Calu3 (cell line): ENCODE results near the gene ERO1A. TPM values are rescaled to one million over a fixed set of nuclear protein-coding genes. Genes with fewer than 3 reads are reported as not detected.

Experiments used
- BruUV-seq: library from RNA; stranded (reverse); fragments of 400-500 nt; replicated peaks from 2 replicates; lab custom pipeline; 2021; lab: Mats Ljungman, UMichigan
- CTCF ChIA-PET: fragments of 300-600 bp; sonication (Branson Sonifier 250); formaldehyde crosslinking; loops from one replicate; lab custom pipeline; 2022; ENCODE audit warnings: antibody characterized with exemption; lab: Charles Lee
- DNase-seq: peaks from one replicate; pipeline ENCODE4 v3.0.0; 2022
- H3K27ac Mint-ChIP-seq: one replicate; pipeline ENCODE4 v1.8.0; 2022; ENCODE audit warnings: mixed read lengths; ENCODE audit not compliant: unreplicated experiment
- H3K27me3 Mint-ChIP-seq: one replicate; pipeline ENCODE4 v1.8.0; 2022; ENCODE audit warnings: mixed read lengths; ENCODE audit not compliant: unreplicated experiment
- H3K36me3 Mint-ChIP-seq: one replicate; pipeline ENCODE4 v1.8.0; 2022; ENCODE audit warnings: mild to moderate bottlenecking, moderate library complexity, mixed read lengths; ENCODE audit not compliant: insufficient read depth, unreplicated experiment
- H3K4me1 Mint-ChIP-seq: one replicate; pipeline ENCODE4 v1.8.0; 2022; ENCODE audit warnings: mild to moderate bottlenecking, low read depth, mixed read lengths; ENCODE audit not compliant: unreplicated experiment
- H3K4me3 Mint-ChIP-seq: one replicate; pipeline ENCODE4 v1.8.0; 2022; ENCODE audit warnings: mild to moderate bottlenecking, low read depth, moderate library complexity, mixed read lengths; ENCODE audit not compliant: unreplicated experiment
- H3K9me3 Mint-ChIP-seq: one replicate; pipeline ENCODE4 v1.8.0; 2022; ENCODE audit warnings: low read depth, mixed read lengths; ENCODE audit not compliant: unreplicated experiment
- intact Hi-C: fragments of 100-400 bp; cut with micrococcal nuclease; formaldehyde crosslinking; loops from one replicate; pipeline ENCODE4 v1.10.0; 2022; ENCODE audit not compliant: unreplicated experiment
- total RNA-seq: library from RNA; stranded (reverse); gene quantifications from 2 replicates; pipeline ENCODE4 v1.2.3, GENCODE V29; 2022
- TF ChIP-seq, protein P1 (sequence below): fragments of 200-600 bp; IDR thresholded peaks from one replicate; pipeline ENCODE4 v1.8.0; 2022; ENCODE audit warnings: antibody characterized with exemption; ENCODE audit not compliant: unreplicated experiment

ERO1A gene
- total RNA-seq, 1 experiment from 2014 or later = 129 TPM

DNA sequence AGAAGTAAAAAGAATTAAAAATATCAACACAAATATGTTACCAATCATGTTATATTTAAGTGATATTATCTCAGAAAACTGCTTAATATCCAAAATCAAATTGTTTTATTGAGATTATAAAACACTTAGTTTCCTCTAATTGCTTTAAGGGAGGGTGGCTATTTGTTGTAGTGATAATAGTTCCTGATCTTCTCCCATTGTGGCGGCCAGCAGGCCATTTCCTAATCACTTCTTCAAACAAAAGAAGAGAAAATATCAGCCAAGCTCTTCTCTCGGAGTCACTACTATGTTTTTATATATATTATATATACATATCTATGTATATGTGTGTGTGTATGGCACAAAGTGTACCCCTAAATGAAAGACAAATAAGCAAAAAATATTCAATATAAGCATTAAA lies 31.5 kb downstream of the ERO1A start:
- peaks cover 12% of the 10 kb centered on the region for H3K36me3 Mint-ChIP-seq
- H3K4me3 Mint-ChIP-seq = no peak overlapping the region
- intact Hi-C loops = no loop called here
- BruUV-seq = no TSS peak
- H3K27ac Mint-ChIP-seq = no peak overlapping the region
- no peaks in the 10 kb centered on the region for H3K4me1 Mint-ChIP-seq
- TF ChIP-seq, protein P1, sequence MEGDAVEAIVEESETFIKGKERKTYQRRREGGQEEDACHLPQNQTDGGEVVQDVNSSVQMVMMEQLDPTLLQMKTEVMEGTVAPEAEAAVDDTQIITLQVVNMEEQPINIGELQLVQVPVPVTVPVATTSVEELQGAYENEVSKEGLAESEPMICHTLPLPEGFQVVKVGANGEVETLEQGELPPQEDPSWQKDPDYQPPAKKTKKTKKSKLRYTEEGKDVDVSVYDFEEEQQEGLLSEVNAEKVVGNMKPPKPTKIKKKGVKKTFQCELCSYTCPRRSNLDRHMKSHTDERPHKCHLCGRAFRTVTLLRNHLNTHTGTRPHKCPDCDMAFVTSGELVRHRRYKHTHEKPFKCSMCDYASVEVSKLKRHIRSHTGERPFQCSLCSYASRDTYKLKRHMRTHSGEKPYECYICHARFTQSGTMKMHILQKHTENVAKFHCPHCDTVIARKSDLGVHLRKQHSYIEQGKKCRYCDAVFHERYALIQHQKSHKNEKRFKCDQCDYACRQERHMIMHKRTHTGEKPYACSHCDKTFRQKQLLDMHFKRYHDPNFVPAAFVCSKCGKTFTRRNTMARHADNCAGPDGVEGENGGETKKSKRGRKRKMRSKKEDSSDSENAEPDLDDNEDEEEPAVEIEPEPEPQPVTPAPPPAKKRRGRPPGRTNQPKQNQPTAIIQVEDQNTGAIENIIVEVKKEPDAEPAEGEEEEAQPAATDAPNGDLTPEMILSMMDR = no peak
- H3K9me3 Mint-ChIP-seq = no peaks in the 10 kb centered on the region
- H3K27me3 Mint-ChIP-seq = no peaks in the 10 kb centered on the region
- CTCF ChIA-PET = no interaction called here
- no peak for DNase-seq

DNA sequence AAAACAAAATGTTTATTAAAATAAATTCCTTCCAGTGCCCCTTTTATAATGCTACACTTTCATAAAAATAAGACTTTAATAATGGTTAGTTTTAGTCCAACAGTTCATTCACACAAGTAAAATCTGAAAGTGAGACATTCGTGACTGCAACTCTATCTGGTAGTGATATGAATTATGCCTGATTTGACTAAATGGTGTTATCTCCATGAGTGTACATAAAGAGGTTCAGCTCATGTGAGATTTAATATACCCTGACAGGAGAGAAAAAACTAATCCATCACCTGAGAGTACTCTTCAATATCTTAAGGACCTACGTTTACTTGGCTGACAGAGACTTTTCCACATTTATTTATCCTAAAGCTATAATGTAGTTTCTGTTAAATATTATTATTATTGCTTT lies 34.0 kb downstream of the ERO1A start:
- no peak overlapping the region for H3K4me3 Mint-ChIP-seq
- no peaks in the 10 kb centered on the region for H3K27me3 Mint-ChIP-seq
- intact Hi-C loops = no loop called here
- TF ChIP-seq, protein P1 = no peak
- no peak overlapping the region for H3K27ac Mint-ChIP-seq
- no peaks in the 10 kb centered on the region for H3K4me1 Mint-ChIP-seq
- no TSS peak for BruUV-seq
- peaks cover 8% of the 10 kb centered on the region for H3K36me3 Mint-ChIP-seq
- H3K9me3 Mint-ChIP-seq = no peaks in the 10 kb centered on the region
- CTCF ChIA-PET = no interaction called here
- DNase-seq = no peak

GRCh38 chr14:52660832-52661231 lies 34.5 kb downstream of the ERO1A start:
- Mint-ChIP-seq H3K27ac (no peak overlapping the region), H3K27me3 (no peaks in the 10 kb centered on the region), H3K4me1 (no peaks in the 10 kb centered on the region), H3K9me3 (no peaks in the 10 kb centered on the region), H3K36me3 (peaks cover 11% of the 10 kb centered on the region), H3K4me3 (no peak overlapping the region)
- BruUV-seq = no TSS peak
- no peak for DNase-seq
- TF ChIP-seq, protein P1 = no peak
- CTCF ChIA-PET = no interaction called here
- intact Hi-C loops = no loop called here

DNA sequence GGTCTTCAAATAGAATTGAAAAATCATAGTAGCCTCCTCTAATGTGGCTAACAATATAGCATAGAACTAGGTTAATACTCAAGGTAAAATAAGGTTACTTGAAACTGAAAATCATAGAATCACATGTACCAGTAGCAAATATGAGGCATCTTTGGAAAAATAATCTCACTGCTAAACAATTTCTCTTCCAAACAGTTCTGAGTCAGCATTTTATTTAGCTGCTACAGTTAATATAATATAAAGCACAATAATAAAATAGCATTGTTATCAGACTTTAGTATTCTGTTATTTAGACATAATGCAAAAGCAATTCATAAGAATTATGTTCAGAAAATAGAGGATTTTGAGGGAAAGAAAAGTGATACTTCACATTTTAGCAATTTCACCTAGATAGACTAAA lies 35.0 kb downstream of the ERO1A start:
- CTCF ChIA-PET = no interaction called here
- intact Hi-C loops = no loop called here
- Mint-ChIP-seq H3K9me3 (no peaks in the 10 kb centered on the region), H3K36me3 (peaks cover 12% of the 10 kb centered on the region), H3K4me3 (no peak overlapping the region), H3K27ac (no peak overlapping the region), H3K4me1 (no peaks in the 10 kb centered on the region), H3K27me3 (no peaks in the 10 kb centered on the region)
- no TSS peak for BruUV-seq
- no peak for DNase-seq
- TF ChIP-seq, protein P1 = no peak

DNA sequence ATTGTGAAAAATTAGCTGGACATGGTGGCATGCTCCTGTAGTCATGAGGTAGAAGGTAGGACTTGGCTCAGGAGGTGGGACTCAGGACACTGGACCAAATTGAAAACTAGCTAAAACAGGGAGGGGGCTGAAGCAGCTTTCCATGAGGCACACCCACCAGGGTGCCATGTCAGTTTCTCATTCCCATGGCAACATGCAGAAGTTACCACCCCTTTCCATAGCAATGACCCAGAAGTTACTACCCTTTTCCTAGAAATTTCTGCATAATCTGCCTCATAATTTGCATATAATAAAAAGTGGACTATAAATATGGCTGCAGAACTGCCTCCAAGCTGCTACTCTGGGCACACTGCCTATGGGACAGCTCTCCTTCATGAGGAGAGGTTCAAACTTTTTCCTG lies 38.5 kb downstream of the ERO1A start:
- CTCF ChIA-PET = no interaction called here

More for the DNA sequence above, 38.5 kb downstream of the ERO1A start:
- BruUV-seq = no TSS peak
- Mint-ChIP-seq H3K27me3 (no peaks in the 10 kb centered on the region), H3K36me3 (peaks cover 18% of the 10 kb centered on the region), H3K4me1 (no peaks in the 10 kb centered on the region), H3K4me3 (no peak overlapping the region), H3K27ac (no peak overlapping the region), H3K9me3 (no peaks in the 10 kb centered on the region)
- intact Hi-C loops = no loop called here
- TF ChIP-seq, protein P1 = no peak
- DNase-seq = no peak
